Mesenteric fat pad (tissue), 1 donor: Measurements from ENCODE around the gene TAF12. TPM values are rescaled to one million over a fixed set of nuclear protein-coding genes. Genes with fewer than 3 reads are reported as not detected.

Experiments used
- total RNA-seq: library from RNA; stranded (reverse); fragmentation: NEBNext Ultra II Directional; extraction: Animal tissue kit (Norgen Biotek cat#: 25700); gene quantifications from one replicate; pipeline ENCODE4 v1.2.1, GENCODE V29; 2021
- donor health status: DM: yes; HTN: yes; CAD: no.

TAF12 gene
- total RNA-seq, 1 donor from 2014 or later = 21.9 TPM

Other genes starting within 250 kb of the TAF12 start
- gene RCC1, start 137.0 kb downstream of the TAF12 start, total RNA-seq = 18.6 TPM
- 25.1 TPM for gene TRNAU1AP, start 90.0 kb downstream of the TAF12 start, total RNA-seq
- 10.2 TPM for gene RAB42, start 50.8 kb downstream of the TAF12 start, total RNA-seq
- not detected for gene RNU11, start 5.5 kb upstream of the TAF12 start, total RNA-seq
- 11.4 TPM for gene GMEB1, start 25.7 kb upstream of the TAF12 start, total RNA-seq
- 65.5 TPM for gene YTHDF2, start 93.9 kb upstream of the TAF12 start, total RNA-seq
- not detected for gene OPRD1, start 169.1 kb upstream of the TAF12 start, total RNA-seq